Skeletal muscle cell (primary cell): ENCODE measurements around the gene REX1BD.

ENCODE experiments used
- DNase-seq: peaks from one replicate; pipeline ENCODE4 v3.0.0-alpha.2; 2010; ENCODE audit warnings: low read depth
- H3K4me3 ChIP-seq: 2 replicates; pipeline ENCODE4 v1.5.1; 2011; ENCODE audit warnings: low read depth, mild to moderate bottlenecking, control low read depth, low read length, moderate library complexity

Gene REX1BD

GRCh38 chr19:18610556-18611326 lies 22.1 kb downstream of the REX1BD start:
- DNase-seq = no peak

GRCh38 chr19:18611327-18612050 lies 22.9 kb downstream of the REX1BD start:
- DNase-seq = no peak
- no peak overlapping the region for H3K4me3 ChIP-seq

More at GRCh38 chr19:18610556-18611326, 22.1 kb downstream of the REX1BD start:
- H3K4me3 ChIP-seq = no peak overlapping the region

- H3K4me3 ChIP-seq = peak overlapping the region; percentile 45
- no peak for DNase-seq
Observed at GRCh38 chr19:18612051-18612771, 23.6 kb downstream of the REX1BD start.

GRCh38 chr19:18612772-18613588 lies 24.4 kb downstream of the REX1BD start, which contains the start of gene TMEM59L:
Gene TMEM59L, plus strand, starts transcription at chr19:18612870. Its CDS starts 89 bp downstream, at chr19:18612959.
- H3K4me3 ChIP-seq = peak within 1 kb of the TSS; percentile 45
- DNase-seq = no peak

- no peak overlapping the region for H3K4me3 ChIP-seq
Observed at GRCh38 chr19:18613589-18614234, 25.1 kb downstream of the REX1BD start.

GRCh38 chr19:18616023-18616422 lies 27.4 kb downstream of the REX1BD start:
- no peak overlapping the region for H3K4me3 ChIP-seq
- no peak for DNase-seq

More at GRCh38 chr19:18613589-18614234, 25.1 kb downstream of the REX1BD start:
- DNase-seq = no peak

GRCh38 chr19:18617562-18617961 lies 29.0 kb downstream of the REX1BD start:
- DNase-seq = no peak
- H3K4me3 ChIP-seq = no peak overlapping the region

- DNase-seq = no peak
- H3K4me3 ChIP-seq = no peak overlapping the region
Observed at GRCh38 chr19:18618236-18618635, 29.6 kb downstream of the REX1BD start.

- H3K4me3 ChIP-seq = no peak overlapping the region
- no peak for DNase-seq
Observed at GRCh38 chr19:18620311-18620710, 31.7 kb downstream of the REX1BD start.

- no peak overlapping the region for H3K4me3 ChIP-seq
- DNase-seq = no peak
Observed at GRCh38 chr19:18620902-18621301, 32.3 kb downstream of the REX1BD start.

GRCh38 chr19:18626906-18627305 lies 38.3 kb downstream of the REX1BD start:
- H3K4me3 ChIP-seq = no peak overlapping the region

GRCh38 chr19:18629166-18630088 lies 40.8 kb downstream of the REX1BD start:
- no peak overlapping the region for H3K4me3 ChIP-seq
- peak; percentile 47 for DNase-seq

More at GRCh38 chr19:18626906-18627305, 38.3 kb downstream of the REX1BD start:
- DNase-seq = no peak

GRCh38 chr19:18633321-18633720 lies 44.7 kb downstream of the REX1BD start:
- no peak overlapping the region for H3K4me3 ChIP-seq
- no peak for DNase-seq

GRCh38 chr19:18634612-18635297 lies 46.2 kb downstream of the REX1BD start:
- DNase-seq = no peak
- H3K4me3 ChIP-seq = no peak overlapping the region

GRCh38 chr19:18635831-18636182 lies 47.2 kb downstream of the REX1BD start:
- no peak for DNase-seq
- H3K4me3 ChIP-seq = peak overlapping the region; percentile 72

GRCh38 chr19:18636183-18636968 lies 47.8 kb downstream of the REX1BD start:
- peak; percentile 77 for DNase-seq
- peak overlapping the region; percentile 72 for H3K4me3 ChIP-seq
